GM19240 (cell line): ENCODE results near the gene KRTAP3-1.
"Not testable (repeated sequence)": the region's sequence is repeated elsewhere in the genome, so short reads cannot be mapped to it uniquely, and the experiment has no call there.

ENCODE experiments used
- DNase-seq: peaks from one replicate; pipeline ENCODE4 v3.0.0; 2011; ENCODE audit warnings: low spot score; ENCODE audit not compliant: insufficient read length

KRTAP3-1 gene

DNA sequence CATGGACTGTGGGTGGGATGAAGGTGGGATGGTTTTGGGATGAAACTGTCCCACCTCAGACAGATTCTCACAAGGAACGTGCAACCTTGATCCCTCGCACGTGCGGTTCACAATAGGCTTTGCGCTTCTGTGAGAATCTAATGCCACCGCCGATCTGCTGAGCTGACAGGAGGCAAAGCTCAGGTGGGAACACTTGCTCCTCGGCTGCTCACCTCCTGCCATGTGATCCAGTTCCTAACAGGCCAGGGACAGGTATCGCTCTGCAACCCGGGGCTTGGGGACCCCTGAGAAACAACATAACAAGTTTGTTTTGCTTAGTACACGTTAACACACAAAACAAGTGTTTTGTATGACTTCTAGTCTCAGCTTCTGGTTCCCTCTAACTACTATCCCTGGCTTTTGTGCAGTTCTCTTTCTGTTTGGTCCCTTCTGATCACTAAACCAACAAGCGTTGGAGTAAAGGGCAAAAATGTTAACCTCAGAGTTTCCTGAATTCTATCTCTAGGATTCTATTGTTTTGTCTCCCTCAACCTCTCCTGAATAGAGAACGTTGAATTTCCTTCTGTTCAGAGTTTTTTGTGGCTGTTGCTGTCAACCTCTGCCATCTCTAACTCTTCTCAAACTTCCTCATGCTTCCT lies 7.8 kb upstream of the KRTAP3-1 start:
- no peak for DNase-seq

- no peak for DNase-seq
These were observed 6.5 kb upstream of the KRTAP3-1 start for GRCh38 chr17:41015454-41015853.

GRCh38 chr17:41013606-41014005 lies 4.7 kb upstream of the KRTAP3-1 start:
- no peak for DNase-seq

DNA sequence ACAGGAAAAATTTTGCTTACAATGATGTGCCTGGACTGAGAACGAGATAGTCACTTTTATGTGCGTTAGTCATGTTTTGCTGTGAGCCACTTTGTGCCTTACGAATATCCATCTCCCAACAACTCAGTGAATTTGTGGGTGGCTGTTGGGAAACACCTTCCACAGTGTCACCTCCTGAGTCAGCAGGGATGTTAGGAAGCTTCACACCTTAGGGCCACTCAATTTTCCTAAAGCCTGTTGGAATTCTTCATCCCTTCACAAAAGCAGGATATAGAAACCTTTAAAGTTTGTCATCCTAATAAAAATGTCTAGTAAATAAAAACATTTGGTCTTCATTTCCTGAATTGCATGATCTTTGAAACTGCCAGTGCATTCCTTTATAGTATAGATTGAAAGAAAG lies 4.3 kb upstream of the KRTAP3-1 start:
- DNase-seq = no peak

DNA sequence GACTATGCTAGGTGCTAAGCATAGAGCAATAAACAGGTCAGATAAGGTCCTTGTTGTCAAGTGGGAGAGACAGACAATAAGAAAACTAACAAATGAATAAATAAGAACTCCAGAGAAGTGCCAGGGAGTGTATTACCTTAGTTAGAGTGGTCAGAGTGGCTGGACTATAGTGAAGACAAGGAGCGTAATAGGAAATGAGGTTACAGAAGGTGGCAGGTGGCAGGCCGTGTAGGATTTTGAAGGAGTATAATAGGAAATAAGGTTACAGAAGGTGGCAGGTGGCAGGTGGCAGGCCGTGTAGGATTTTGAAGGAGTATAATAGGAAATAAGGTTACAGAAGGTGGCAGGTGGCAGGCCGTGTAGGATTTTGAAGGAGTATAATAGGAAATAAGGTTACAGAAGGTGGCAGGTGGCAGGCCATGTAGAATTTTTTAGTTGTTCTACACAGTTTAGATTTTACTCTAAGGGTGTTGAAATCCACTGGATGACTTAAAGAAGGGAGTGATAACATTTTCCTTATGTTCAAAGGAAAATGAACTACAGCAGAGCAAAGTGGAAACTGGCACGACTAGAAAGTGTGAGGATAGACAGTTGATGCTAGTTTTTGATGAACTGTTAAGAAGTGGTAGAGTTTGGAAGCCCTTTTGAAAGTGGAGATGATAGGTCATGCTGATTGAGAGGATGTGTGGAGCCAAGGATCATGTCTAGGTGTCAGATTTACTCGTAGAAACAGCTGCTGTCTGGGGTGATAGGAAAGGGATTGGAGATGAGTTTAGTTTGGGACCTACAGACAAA lies 3.6 kb upstream of the KRTAP3-1 start:
- no peak for DNase-seq

DNA sequence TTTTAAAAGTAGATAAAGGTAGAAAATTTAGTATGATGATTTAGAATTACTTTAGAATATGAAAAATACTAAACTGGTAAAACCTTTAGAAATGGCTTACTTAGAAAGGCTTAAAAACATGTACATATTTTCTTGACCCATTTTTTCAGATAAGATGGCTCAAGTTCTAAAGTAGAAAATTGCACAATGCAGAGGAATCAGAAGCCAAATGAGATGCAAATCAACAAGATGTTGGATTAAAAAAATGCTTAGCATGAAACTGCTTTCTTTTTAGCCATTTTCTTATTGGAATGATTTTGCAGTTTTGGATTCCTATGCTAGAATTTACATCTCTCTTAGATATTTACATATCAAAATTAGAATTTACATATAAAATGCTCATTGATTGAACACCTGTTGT lies 1.5 kb upstream of the KRTAP3-1 start:
- DNase-seq = no peak

- no peak for DNase-seq
These were observed 1.0 kb upstream of the KRTAP3-1 start for GRCh38 chr17:41009936-41010335.

- no peak for DNase-seq
These were observed 403 bp upstream of the KRTAP3-1 start for GRCh38 chr17:41009301-41009760.

- DNase-seq = no peak
These were observed 4.5 kb downstream of the KRTAP3-1 start for GRCh38 chr17:41004397-41004796.

DNA sequence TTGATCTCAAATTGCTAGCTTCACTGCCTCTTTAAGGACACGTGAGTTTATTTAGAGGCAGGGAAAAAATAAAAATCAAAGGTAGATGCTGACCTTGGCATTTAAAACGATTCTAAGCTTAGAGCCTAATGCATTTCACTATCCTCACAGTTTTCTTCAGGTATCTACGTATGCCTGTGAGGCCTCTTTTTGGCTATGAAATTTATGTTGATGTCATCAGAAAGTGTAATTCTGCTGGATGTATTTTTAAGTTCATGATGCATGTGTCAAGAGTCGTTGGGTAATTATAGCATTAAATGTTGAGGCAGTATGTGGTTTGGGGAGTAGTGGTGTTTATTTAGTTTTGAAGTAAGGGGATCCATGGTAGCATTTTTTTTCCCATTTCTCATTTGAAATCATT lies 5.0 kb downstream of the KRTAP3-1 start:
- DNase-seq = no peak

GRCh38 chr17:41002814-41003213 lies 6.1 kb downstream of the KRTAP3-1 start:
- no peak for DNase-seq

DNA sequence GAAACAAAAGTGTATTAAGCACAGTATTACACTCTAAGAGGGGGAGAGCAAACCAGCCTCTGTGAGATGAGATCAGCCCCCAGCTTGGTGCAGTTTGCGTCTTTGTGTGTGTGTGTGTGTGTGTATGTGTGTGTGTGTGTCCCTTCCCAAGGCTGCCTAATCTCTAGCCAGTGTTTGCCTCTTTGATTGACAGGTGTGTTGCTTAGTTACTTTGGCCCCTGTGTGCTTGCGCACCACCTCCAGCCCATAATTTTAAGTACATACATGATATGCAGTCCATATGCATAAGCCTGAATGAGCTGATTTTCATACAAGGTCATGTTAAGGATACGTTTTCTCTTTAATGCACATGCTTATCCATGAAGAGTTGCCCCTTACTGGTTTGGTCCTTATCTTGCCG lies 7.1 kb downstream of the KRTAP3-1 start:
- DNase-seq = no peak

GRCh38 chr17:40999563-40999962 lies 9.4 kb downstream of the KRTAP3-1 start, which contains the start of gene KRTAP3-2:
Gene KRTAP3-2, minus strand, starts transcription at chr17:40999906. Its CDS starts 53 bp downstream, at chr17:40999853.
- DNase-seq = not testable (repeated sequence)

GRCh38 chr17:40997361-40997760 lies 11.6 kb downstream of the KRTAP3-1 start:
- DNase-seq = no peak

DNA sequence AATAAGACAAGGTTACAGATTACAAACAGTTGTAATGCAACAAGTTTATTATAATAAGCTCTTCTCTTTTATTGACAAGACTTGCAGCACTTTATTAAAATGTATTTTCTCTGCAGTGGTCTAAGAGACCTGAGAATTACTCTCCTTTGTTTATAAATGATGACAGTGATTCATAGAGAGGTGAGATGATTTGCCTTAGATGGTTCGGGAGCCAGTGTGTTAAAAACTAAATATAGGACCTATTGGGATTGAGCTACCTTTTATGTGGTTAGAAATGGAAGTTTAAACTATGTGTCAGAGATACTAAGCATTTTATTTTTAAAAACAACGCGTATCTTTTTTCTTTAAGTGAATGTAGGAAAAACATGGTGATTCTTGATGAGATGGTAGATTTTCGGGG lies 12.1 kb downstream of the KRTAP3-1 start:
- no peak for DNase-seq

GRCh38 chr17:40995116-40995515 lies 13.8 kb downstream of the KRTAP3-1 start:
- no peak for DNase-seq

DNA sequence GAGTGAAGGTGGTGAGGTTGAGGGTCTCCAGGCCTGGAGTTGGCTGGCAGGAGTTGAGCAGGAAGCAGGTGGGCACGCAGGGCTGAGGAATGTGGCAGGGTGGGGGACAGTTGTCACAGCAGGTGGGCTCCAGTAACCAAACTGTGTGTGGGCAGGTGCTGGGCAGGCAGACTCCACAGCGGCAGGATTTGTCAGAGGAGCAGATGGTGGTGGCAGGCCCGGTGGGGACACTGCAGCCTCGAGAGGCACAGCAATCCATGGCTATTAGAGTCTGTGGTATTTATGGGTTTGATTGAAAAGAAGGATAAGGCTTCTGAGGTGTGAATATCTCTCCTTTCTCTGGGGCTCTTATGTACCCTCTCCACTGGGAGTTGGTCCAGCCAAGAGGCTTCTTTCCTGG lies 15.1 kb downstream of the KRTAP3-1 start, which contains the start of gene KRTAP3-3:
Gene KRTAP3-3, minus strand, starts transcription at position 326 of the 400 bp plus-strand sequence. Its CDS starts 67 bp downstream, at position 259.
- DNase-seq = no peak

GRCh38 chr17:40993084-40993483 lies 15.8 kb downstream of the KRTAP3-1 start:
- DNase-seq = no peak

GRCh38 chr17:40992666-40993065 lies 16.3 kb downstream of the KRTAP3-1 start:
- DNase-seq = no peak

DNA sequence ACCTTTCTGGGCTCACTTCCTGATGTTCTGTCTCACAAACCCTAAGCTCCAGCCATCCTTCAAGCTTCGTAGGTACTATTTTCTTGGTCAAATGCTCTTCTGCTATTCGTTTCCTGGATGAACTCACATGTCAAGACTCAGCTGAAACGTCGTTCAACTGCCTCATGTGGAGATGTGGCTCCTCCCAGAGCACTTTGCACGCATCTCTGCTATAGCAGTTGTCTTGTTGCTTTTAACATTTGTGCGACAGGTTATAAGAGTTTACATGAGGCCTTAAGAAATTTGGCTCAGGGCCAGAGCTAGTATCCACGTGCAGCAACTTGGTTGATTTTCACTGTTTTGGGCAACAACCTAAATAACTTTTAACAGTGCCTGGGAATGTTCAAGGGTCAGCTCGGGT lies 22.0 kb downstream of the KRTAP3-1 start:
- no peak for DNase-seq

- no peak for DNase-seq
These were observed 24.7 kb downstream of the KRTAP3-1 start, which contains the start of gene KRT40 for GRCh38 chr17:40984226-40984625. Gene KRT40, minus strand, starts transcription at chr17:40984326. Its CDS starts 53 bp downstream, at chr17:40984273.

- DNase-seq = no peak
These were observed 27.8 kb downstream of the KRTAP3-1 start for GRCh38 chr17:40981115-40981514.

- DNase-seq = no peak
These were observed 28.3 kb downstream of the KRTAP3-1 start for GRCh38 chr17:40980596-40980995.
